GM12878 (cell line): Measurements from ENCODE around the gene MTHFD1L. TPM values are rescaled to one million over a fixed set of nuclear protein-coding genes. Genes with fewer than 3 reads are reported as not detected.

Source experiments
- ATAC-seq: fragments of 200-7000 bp; cut with Tn5 transposase; 3 replicates; pipeline ENCODE4 v1.9.1; 2020; ENCODE audit warnings: mild to moderate bottlenecking, moderate library complexity
- BruUV-seq: library from RNA; stranded (reverse); fragments of 400-500 nt; replicated peaks from 2 replicates; lab custom pipeline; 2021; lab: Mats Ljungman, UMichigan
- CTCF ChIA-PET: fragments of 300-600 bp; sonication (Branson Sonifier 250); formaldehyde crosslinking; extraction: SDS; loops from one replicate; lab custom pipeline; 2021; ENCODE audit warnings: inconsistent platforms; lab: Yijun Ruan, JAX
- POLR2A ChIA-PET: fragments of 350-600 bp; formaldehyde crosslinking; extraction: SDS; loops from one replicate; lab custom pipeline; 2021; ENCODE audit warnings: inconsistent platforms; lab: Charles Lee
- RAD21 ChIA-PET: fragments of 300-600 bp; sonication (Branson Sonifier 250); formaldehyde crosslinking; loops from one replicate; lab custom pipeline; 2023; ENCODE audit warnings: antibody characterized with exemption; ENCODE audit not compliant: unreplicated experiment; lab: Charles Lee
- SMC1A ChIA-PET: fragments of 300-600 bp; sonication (Branson Sonifier 250); formaldehyde crosslinking; loops from one replicate; lab custom pipeline; 2023; ENCODE audit not compliant: unreplicated experiment, uncharacterized antibody; lab: Charles Lee
- DNase-seq: peaks from one replicate; pipeline ENCODE4 v3.0.0-alpha.2; 2011; ENCODE audit warnings: low read depth, low spot score
- FAIRE-seq: peaks from 3 replicates; lab custom pipeline; 2011; peaks lifted over from hg19 to GRCh38; lab: Jason Lieb, UNC
- H2AFZ ChIP-seq: 2 replicates; pipeline ENCODE4 v1.6.0; 2011; ENCODE audit warnings: low read depth, low read length, control low read depth; ENCODE audit not compliant: control insufficient read depth
- H3K27ac ChIP-seq: 2 replicates; pipeline ENCODE4 v1.5.1; 2011; ENCODE audit warnings: control low read depth; ENCODE audit not compliant: control insufficient read depth, insufficient read depth
- H3K27me3 ChIP-seq, 2 experiments: replicated peaks in 1 of 2; 2 replicates each; pipeline versions ENCODE4 v1.6.0 to v1.6.1; 2011; ENCODE audit warnings: low read length in 1 of 2; ENCODE audit not compliant: control insufficient read depth in 2 of 2, insufficient read depth in 2 of 2
- H3K36me3 ChIP-seq, 2 experiments: 2 replicates each; pipeline ENCODE4 v1.5.1; 2011; ENCODE audit warnings: low read length in 1 of 2; ENCODE audit not compliant: control insufficient read depth in 2 of 2, insufficient read depth in 2 of 2
- H3K4me1 ChIP-seq: 2 replicates; pipeline ENCODE4 v1.6.1; 2011; ENCODE audit warnings: mild to moderate bottlenecking, low read length, moderate library complexity, mixed read lengths; ENCODE audit not compliant: control insufficient read depth, insufficient read depth
- H3K4me2 ChIP-seq: 2 replicates; pipeline ENCODE4 v1.6.0; 2011; ENCODE audit warnings: control low read depth; ENCODE audit not compliant: control insufficient read depth, insufficient read depth
- H3K4me3 ChIP-seq: fragments of 200-600 bp; sonication (generic); 2 replicates; pipeline ENCODE4 v1.5.1; 2016
- H3K79me2 ChIP-seq: 2 replicates; pipeline ENCODE4 v1.6.0; 2011; ENCODE audit warnings: low read length; ENCODE audit not compliant: control insufficient read depth, insufficient read depth
- H3K9ac ChIP-seq: 2 replicates; pipeline ENCODE4 v1.8.0; 2011; ENCODE audit warnings: low read length, control low read depth, mixed read lengths; ENCODE audit not compliant: control insufficient read depth, insufficient read depth
- H3K9me3 ChIP-seq: replicated peaks from 3 replicates; pipeline ENCODE4 v1.5.1; 2011; ENCODE audit warnings: mild to moderate bottlenecking, low read length; ENCODE audit not compliant: control insufficient read depth, insufficient read depth
- H4K20me1 ChIP-seq: 2 replicates; pipeline ENCODE4 v1.6.0; 2011; ENCODE audit not compliant: control insufficient read depth, insufficient read depth
- CEBPB ChIP-seq, 2 experiments: fragments of 150-350 bp in 1 of 2; IDR thresholded peaks; 2 replicates each; pipeline ENCODE4 v1.6.1; 2012 to 2014; ENCODE audit warnings: low read depth in 2 of 2, low read length in 2 of 2, borderline replicate concordance in 1 of 2, inconsistent platforms in 1 of 2
- CHD2 ChIP-seq: IDR thresholded peaks from 2 replicates; pipeline ENCODE4 v1.6.1; 2011; ENCODE audit warnings: low read depth, low read length, improper control_type of control experiment, borderline replicate concordance
- CTCF ChIP-seq, 3 experiments: IDR thresholded peaks in 2 of 3; conservative IDR thresholded peaks in 1 of 3; 2 replicates each; pipeline ENCODE4 v1.5.1; 2011; ENCODE audit warnings: low read depth in 3 of 3, low read length in 3 of 3, mild to moderate bottlenecking in 3 of 3, control low read depth in 2 of 3, moderate library complexity in 2 of 3, inconsistent platforms in 1 of 3, mixed read lengths in 1 of 3; ENCODE audit not compliant: control insufficient read depth in 2 of 3, insufficient read depth in 1 of 3; ENCODE audit errors: extremely low read depth in 1 of 3
- CUX1 ChIP-seq: IDR thresholded peaks from 2 replicates; pipeline ENCODE4 v1.6.1; 2012; ENCODE audit warnings: improper control_type of control experiment, low read depth, low read length; ENCODE audit not compliant: insufficient replicate concordance
- EED ChIP-seq: sonication (generic); IDR thresholded peaks from 2 replicates; pipeline ENCODE4 v1.6.1; 2016; ENCODE audit warnings: antibody characterized with exemption, low read depth
- LARP7 ChIP-seq: fragments of 450-650 bp; IDR thresholded peaks from 2 replicates; pipeline ENCODE4 v1.6.1; 2017; ENCODE audit warnings: mild to moderate bottlenecking
- MTA3 ChIP-seq: IDR thresholded peaks from 2 replicates; pipeline ENCODE4 v1.6.1; 2012; ENCODE audit warnings: low read length, inconsistent platforms, borderline replicate concordance
- MYC ChIP-seq: IDR thresholded peaks from 2 replicates; pipeline ENCODE4 v1.6.1; 2011; ENCODE audit warnings: mild to moderate bottlenecking, low read length, moderate library complexity, inconsistent platforms; ENCODE audit not compliant: insufficient read depth, insufficient replicate concordance, insufficient read length, severe bottlenecking
- PKNOX1 ChIP-seq: fragments of 450-650 bp; IDR thresholded peaks from 2 replicates; pipeline ENCODE4 v1.6.1; 2016; ENCODE audit warnings: mild to moderate bottlenecking
- RBBP5 ChIP-seq: fragments of 200-600 bp; sonication (generic); conservative IDR thresholded peaks from 2 replicates; pipeline ENCODE4 v1.6.1; 2016
- SPI1 ChIP-seq: IDR thresholded peaks from 2 replicates; pipeline ENCODE4 v1.6.1; 2011; ENCODE audit warnings: low read depth, mild to moderate bottlenecking, low read length, moderate library complexity, borderline replicate concordance; ENCODE audit not compliant: insufficient read depth
- TBL1XR1 ChIP-seq: IDR thresholded peaks from 2 replicates; pipeline ENCODE4 v1.6.1; 2012; ENCODE audit warnings: low read depth, low read length, improper control_type of control experiment
- YY1 ChIP-seq: IDR thresholded peaks from 2 replicates; pipeline ENCODE4 v1.6.1; 2011; ENCODE audit warnings: low read depth, mild to moderate bottlenecking, low read length
- ZZZ3 ChIP-seq: IDR thresholded peaks from 2 replicates; pipeline ENCODE4 v1.6.1; 2011; ENCODE audit warnings: low read depth; ENCODE audit not compliant: control insufficient read depth, insufficient read length
- WGBS: methylation state at CpG from one replicate; pipeline ENCODE4 v1.1.6; 2016; ENCODE audit warnings: low lambda C conversion rate; ENCODE audit not compliant: insufficient replicate concordance, insufficient coverage; ENCODE audit errors: missing lambda C conversion rate; 5-methylcytosine and 5-hydroxymethylcytosine counted together
- in situ Hi-C: fragments of 300-500 bp; cut with MboI; formaldehyde crosslinking; loops from 9 replicates; pipeline ENCODE4 v1.14.3; 2018; ENCODE audit warnings: mixed read lengths
- intact Hi-C: fragments of 100-400 bp; cut with micrococcal nuclease; formaldehyde crosslinking; loops from one replicate; pipeline ENCODE4 v1.14.2; 2022; ENCODE audit not compliant: unreplicated experiment
- polyA plus RNA-seq, 11 experiments: library from polyadenylated mRNA; depleted of rRNA in 4 of 11; unstranded in 6 of 11; stranded (reverse) in 5 of 11; fragments of >200 nt; fragmentation: Nextera tagmentation in 4 of 11; fragmentation: Illumina TruSeq in 1 of 11; extraction: Ambion mirVana in 4 of 11; extraction: Trizol in 1 of 11; gene quantifications; 1 replicate in 1 of 11; 2 replicates in 10 of 11; pipeline versions ENCODE4 v1.2.1 to v1.2.3, GENCODE V29; 2011 to 2016; ENCODE audit warnings: inconsistent platforms in 2 of 11, missing spikeins in 2 of 11, low read depth in 1 of 11
- total RNA-seq, 4 experiments: library from RNA; depleted of rRNA in 3 of 4; stranded (reverse); fragments of >200 nt in 3 of 4; fragmentation: Illumina TruSeq in 1 of 4; extraction: Trizol in 1 of 4; gene quantifications; 2 replicates each; pipeline versions ENCODE4 v1.2.1 to v1.2.3, GENCODE V29; 2013 to 2021

The MTHFD1L gene
- total and polyA plus RNA-seq, 10 of the 15 experiments (the other 5 are each of a cell fraction or from before 2014, with no cell fraction given) = 11.7 to 75.5 (median 28.8) TPM

GRCh38 chr6:150905769-150906168 lies 40.3 kb downstream of the MTHFD1L start:
- ChIA-PET CTCF (interaction anchor here (0.9 to 6.5 kb wide), 3 partner anchors 14 to 419 kb away, joined by 3 to 62 read pairs (median 14); no protein-coding TSS in a partner anchor), RAD21 (no interaction called here), POLR2A (no interaction called here), SMC1A (interaction anchor here (2.6 kb wide), 1 partner anchor 14 kb away, joined by 15 read pairs; no protein-coding TSS in a partner anchor)
- no TSS peak for BruUV-seq
- Histone ChIP-seq H3K27me3 (no peaks in the 10 kb centered on the region), H2AFZ (no peak overlapping the region), H3K79me2 (no peaks in the 10 kb centered on the region), H4K20me1 (no peaks in the 10 kb centered on the region), H3K4me2 (no peak overlapping the region), H3K9me3 (no peaks in the 10 kb centered on the region), H3K36me3 (peaks cover 0 to 6% of the 10 kb centered on the region in 2 experiments; a peak in 2 of 4 replicates), H3K4me1 (no peaks in the 10 kb centered on the region), H3K9ac (no peak overlapping the region), H3K27ac (no peak overlapping the region), H3K4me3 (no peak overlapping the region)
- TF ChIP-seq TBL1XR1 = no peak
- peak; percentile 73 for TF ChIP-seq YY1
- no peak for TF ChIP-seq LARP7
- TF ChIP-seq MTA3 = no peak
- no peak for TF ChIP-seq RBBP5
- no peak for TF ChIP-seq MYC
- TF ChIP-seq EED = no peak
- no peak for TF ChIP-seq SPI1
- TF ChIP-seq CEBPB (IDR thresholded peaks at IDR 0.05; ENCODE audit: borderline replicate concordance in 1 of 2, low read depth in 2 of 2, low read length in 2 of 2) = no peak
- no peak for TF ChIP-seq ZZZ3
- TF ChIP-seq CUX1 = no peak
- TF ChIP-seq CHD2 = no peak
- TF ChIP-seq CTCF (IDR thresholded peaks at IDR 0.05 in 2 of 3, conservative IDR thresholded peaks at IDR 0.05 in 1 of 3; ENCODE audit: control insufficient read depth in 2 of 3, extremely low read depth in 1 of 3, insufficient read depth in 1 of 3, low read depth in 3 of 3, low read length in 3 of 3) = peak; percentile 9 to 50 (median 34); a peak in 3 of 6 replicates
- TF ChIP-seq PKNOX1 = no peak
- DNase-seq (no peak), ATAC-seq (peak; percentile 66; the same call in 2 of the 3 replicates), FAIRE-seq (no peak)
- intact Hi-C loops (no loop called here), in situ Hi-C loops (no loop called here)
- WGBS = 93% methylated on average over 6 of the region's 6 CpGs
